Retinal pigment epithelial cell (primary cell): Measurements from ENCODE around the gene ATP13A2.
"Not testable (repeated sequence)": the region's sequence is repeated elsewhere in the genome, so short reads cannot be mapped to it uniquely, and the experiment has no call there.

Experiments
- DNase-seq: peaks from one replicate; pipeline ENCODE4 v3.0.0-alpha.2; 2010; ENCODE audit warnings: low read depth
- H3K4me3 ChIP-seq: 2 replicates; pipeline ENCODE4 v1.5.1; 2011; ENCODE audit warnings: mild to moderate bottlenecking, low read length, control low read depth, moderate library complexity
- TF ChIP-seq, protein P1 (sequence below): conservative IDR thresholded peaks from 2 replicates; pipeline ENCODE4 v1.5.1; 2011; ENCODE audit warnings: low read depth, low read length, control low read depth, inconsistent platforms

The ATP13A2 gene

DNA sequence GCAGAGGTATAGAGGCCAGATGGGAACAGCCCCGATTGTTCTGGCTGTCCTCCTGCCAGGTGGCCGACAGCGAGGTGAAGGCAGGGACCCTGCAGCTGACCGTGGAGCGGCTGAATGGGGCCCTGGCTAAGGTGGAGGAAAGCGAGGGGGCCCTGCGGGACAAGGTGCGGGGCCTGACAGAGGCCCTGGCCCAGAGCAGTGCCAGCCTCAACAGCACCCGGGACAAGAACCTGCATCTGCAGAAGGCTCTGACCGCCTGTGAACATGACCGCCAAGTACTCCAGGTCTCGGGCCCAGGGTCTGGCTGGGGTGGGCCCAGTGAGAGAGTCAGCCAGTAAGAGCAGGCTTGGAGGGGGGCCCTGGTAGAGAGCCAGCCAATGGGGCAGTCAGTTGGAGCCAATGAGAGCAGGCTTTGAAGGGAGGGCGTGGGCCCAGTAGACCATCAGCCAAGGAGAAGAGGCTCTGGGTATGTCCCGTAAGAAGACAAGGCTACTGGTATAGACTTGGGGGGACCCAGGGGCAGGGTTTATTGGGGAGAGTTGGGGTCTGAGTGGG lies 42.6 kb downstream of the ATP13A2 start:
- no peak overlapping the region for H3K4me3 ChIP-seq
- no peak for DNase-seq
- TF ChIP-seq, protein P1, sequence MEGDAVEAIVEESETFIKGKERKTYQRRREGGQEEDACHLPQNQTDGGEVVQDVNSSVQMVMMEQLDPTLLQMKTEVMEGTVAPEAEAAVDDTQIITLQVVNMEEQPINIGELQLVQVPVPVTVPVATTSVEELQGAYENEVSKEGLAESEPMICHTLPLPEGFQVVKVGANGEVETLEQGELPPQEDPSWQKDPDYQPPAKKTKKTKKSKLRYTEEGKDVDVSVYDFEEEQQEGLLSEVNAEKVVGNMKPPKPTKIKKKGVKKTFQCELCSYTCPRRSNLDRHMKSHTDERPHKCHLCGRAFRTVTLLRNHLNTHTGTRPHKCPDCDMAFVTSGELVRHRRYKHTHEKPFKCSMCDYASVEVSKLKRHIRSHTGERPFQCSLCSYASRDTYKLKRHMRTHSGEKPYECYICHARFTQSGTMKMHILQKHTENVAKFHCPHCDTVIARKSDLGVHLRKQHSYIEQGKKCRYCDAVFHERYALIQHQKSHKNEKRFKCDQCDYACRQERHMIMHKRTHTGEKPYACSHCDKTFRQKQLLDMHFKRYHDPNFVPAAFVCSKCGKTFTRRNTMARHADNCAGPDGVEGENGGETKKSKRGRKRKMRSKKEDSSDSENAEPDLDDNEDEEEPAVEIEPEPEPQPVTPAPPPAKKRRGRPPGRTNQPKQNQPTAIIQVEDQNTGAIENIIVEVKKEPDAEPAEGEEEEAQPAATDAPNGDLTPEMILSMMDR: no peak

DNA sequence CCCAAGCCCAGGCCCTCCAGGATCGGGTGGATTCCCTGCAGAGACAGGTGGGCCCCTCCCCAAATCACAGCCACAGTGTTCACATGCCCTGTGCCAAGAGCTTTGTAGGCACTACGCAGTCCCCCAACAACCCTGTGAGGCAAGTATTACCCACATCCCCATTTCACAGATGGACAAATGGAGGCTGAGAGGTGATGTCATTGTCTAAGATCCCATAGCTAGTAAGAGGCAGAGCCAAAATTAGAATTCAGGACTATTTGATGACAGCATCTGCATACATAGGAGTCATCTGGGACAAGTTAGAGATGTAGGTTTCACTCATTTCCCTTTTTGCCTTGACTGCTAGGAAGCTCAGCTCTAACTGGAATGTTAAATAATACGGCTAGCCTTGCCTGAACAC lies 43.4 kb downstream of the ATP13A2 start:
- H3K4me3 ChIP-seq: no peak overlapping the region
- no peak for DNase-seq
- TF ChIP-seq, protein P1: no peak

DNA sequence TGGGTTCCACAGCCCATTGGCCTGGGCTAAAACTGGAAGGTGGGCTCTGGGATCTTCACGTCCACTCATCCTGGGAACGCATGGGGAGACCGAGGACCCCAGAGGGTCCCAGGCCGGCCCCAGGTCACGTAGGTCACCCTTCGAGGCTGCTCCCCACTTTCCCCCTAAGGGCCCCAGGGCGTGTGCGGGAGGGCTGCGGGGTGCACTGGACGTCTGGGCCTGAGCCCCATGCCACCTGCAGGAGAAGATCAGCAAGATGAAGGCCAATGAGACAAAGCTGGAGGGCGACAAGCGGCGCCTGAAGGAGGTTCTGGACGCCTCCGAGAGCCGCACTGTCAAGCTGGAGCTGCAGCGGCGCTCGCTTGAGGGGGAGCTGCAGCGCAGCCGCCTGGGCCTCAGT lies 43.8 kb downstream of the ATP13A2 start:
- DNase-seq: no peak
- no peak overlapping the region for H3K4me3 ChIP-seq
- TF ChIP-seq, protein P1: no peak

DNA sequence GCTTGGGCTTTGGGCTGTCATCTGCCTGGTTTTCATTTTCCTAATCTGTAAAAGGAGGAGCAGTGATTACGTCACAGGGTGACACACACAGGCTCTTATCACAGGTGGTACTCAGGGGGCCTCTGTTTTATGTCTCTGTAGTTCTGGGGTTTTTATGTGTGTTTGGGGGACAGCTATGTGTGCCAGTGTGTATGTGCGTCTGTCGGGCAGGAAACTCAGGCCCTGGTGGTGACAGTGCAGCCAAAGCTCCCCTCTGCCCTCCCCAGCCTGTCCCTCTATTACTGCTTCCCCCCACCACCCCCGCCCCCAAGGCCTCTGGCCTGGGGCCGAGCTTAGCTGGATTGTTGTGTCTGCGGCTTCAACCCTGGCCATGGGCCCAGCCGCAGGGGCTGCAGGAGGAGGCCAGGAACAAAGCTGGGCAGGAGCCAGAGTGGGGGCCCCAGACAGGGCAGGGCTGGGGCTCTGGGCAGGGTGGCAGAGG lies 44.6 kb downstream of the ATP13A2 start:
- DNase-seq: peak; percentile 73
- H3K4me3 ChIP-seq: no peak overlapping the region
- TF ChIP-seq, protein P1: no peak

DNA sequence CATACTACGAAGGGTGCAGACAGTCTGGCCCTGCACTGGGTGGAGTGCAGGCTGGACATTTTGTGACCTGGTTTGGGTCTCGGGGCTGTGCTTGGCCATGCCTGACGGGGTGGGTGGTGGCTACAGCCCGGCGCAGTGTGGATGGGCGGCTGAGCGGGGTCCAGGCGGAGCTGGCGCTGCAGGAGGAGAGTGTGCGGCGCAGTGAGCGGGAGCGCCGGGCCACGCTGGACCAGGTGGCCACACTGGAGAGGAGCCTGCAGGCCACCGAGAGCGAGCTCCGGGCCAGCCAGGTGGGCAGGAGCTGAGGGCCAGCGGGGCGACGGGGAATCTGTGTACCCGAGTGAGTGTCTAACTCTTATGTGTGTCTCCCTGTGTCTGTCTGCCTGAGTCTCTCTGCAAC lies 45.4 kb downstream of the ATP13A2 start:
- TF ChIP-seq, protein P1: no peak
- H3K4me3 ChIP-seq: no peak overlapping the region
- DNase-seq: no peak

DNA sequence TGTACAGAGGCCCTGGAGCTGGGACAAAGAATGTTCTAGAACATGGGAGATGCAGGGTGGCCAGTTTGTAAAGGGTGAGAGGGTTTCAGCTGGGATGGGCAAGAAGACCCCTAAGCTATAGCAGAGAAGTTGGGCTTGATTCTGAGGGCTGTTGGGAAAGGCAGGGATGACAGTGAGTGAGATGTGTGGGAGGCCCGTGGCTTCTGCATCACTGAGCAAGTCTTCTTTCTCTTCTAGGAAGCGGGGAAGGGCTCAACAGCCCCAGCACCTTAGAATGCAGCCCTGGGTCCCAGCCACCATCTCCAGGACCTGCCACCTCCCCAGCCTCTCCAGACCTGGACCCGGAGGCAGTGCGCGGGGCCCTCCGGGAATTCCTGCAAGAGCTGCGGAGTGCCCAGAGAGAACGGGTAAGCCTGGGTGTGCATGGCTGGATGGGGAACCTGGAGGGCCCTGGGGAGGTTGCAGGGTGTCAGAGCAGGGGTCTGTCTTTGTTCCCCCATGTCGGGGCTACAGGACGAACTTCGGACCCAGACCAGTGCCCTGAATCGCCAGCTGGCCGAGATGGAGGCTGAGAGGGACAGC lies 46.2 kb downstream of the ATP13A2 start:
- TF ChIP-seq, protein P1: no peak
- no peak overlapping the region for H3K4me3 ChIP-seq
- DNase-seq: no peak

DNA sequence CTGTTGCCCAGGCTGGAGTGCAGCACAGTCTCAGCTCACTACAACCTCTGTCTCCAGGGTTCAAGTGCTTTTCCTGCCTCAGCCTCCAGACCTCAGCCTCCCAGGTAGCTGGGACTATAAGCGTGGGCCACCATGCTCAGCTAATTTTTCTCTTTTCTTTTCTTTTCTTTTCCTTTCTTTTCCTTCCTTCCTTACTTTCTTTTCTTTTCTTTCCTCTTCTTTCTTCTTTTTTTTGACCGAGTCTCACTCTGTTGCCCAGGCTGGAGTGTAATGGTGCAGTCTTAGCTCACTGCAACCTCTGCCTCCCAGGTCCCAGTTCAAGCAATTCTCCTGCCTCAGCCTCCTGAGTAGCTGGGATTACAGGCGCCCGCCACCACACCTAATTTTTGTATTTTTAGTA lies 47.6 kb downstream of the ATP13A2 start:
- not testable (repeated sequence) for DNase-seq

More for the DNA sequence above, 47.6 kb downstream of the ATP13A2 start:
- not testable (repeated sequence) for H3K4me3 ChIP-seq
